Measurements from ENCODE around the gene CYP2B6.
"Not testable (repeated sequence)": the region's sequence is repeated elsewhere in the genome, so short reads cannot be mapped to it uniquely, and the experiment has no call there.

The CYP2B6 gene

DNA sequence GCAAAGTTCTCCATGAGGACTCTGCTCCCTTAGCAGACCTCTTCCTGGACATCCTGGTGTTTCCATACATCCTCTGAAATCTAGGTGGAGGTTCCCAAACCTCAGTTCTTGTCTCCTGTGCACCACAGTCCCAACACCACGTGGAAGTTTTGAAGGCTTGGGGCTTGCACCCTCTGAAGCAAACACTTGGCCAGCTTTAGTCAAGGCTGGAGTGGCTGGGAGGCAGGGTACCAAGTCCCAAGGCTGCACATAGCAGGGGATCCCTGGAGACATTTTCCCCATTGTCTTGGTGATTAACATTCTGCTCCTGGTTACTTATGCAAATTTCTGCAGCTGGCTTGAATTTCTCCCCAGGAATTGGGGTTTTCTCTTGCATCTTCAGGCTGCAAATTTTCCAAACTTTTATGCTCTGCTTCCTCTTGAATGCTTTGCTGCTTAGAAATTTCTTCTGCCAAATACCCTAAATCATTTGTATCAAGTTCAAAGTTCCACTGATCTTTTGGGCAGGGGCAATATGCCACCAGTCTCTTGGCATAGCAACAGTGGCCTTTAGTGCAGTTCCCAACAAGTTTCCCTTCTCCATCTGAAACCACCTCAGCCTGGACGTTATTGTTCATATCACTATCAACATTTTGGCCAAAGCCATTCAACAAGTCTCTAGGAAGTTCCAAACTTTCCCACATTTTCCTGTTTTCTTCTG, 10.2 kb upstream of the CYP2B6 start:
- not testable (repeated sequence) for DNase-seq (ENCODE audit: low read depth in 2 of 3, low spot score in 2 of 3)

GRCh38 chr19:40981591-40981990, 9.5 kb upstream of the CYP2B6 start:
- DNase-seq (ENCODE audit: low read depth in 2 of 3, low spot score in 2 of 3), result no peak

DNA sequence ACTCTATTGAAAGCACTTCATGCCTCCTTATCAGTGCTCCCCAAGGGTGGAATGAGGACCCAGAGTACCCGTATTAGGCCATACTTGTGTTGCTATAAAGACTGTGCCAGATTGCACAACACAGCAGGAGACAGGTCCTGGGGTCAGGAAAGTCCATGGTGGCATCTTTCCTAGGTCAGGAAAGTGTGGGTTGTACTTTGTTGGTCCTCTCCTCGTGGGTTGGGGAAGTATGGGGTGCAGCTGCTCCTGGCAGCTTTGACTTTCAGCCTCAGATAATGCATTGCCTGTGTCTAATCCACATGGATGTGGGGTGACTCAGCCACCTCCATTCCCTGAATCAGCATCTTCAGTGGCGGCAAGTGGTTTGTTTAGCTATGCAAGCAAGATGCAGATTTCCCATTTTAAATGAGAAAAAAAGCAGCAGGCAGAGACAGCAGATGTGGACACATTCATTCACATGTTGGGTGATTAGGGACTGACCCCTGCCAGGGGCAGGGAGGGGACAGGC, 8.4 kb upstream of the CYP2B6 start:
- DNase-seq (ENCODE audit: low read depth in 2 of 3, low spot score in 2 of 3), result no peak

DNA sequence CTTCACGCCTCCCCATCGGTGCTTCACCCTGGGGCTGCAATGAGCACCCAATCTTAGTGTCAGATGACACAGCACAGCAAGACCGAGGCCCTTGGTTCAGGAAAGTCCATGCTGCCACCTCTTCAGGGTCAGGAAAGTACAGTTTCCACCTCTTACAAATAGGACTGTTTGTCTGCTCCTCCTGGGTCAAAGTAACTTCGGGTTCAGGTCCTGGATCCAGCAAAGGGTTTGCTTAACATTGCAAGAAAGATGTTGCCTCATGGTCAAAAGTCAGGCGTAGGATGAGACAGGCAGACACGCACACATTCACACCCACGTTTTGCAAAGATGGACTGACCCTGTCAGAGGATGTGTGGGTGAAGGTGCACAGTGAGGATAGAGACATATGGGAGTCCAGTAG, 1.6 kb upstream of the CYP2B6 start:
- DNase-seq (ENCODE audit: low read depth in 2 of 3, low spot score in 2 of 3), result no peak

DNA sequence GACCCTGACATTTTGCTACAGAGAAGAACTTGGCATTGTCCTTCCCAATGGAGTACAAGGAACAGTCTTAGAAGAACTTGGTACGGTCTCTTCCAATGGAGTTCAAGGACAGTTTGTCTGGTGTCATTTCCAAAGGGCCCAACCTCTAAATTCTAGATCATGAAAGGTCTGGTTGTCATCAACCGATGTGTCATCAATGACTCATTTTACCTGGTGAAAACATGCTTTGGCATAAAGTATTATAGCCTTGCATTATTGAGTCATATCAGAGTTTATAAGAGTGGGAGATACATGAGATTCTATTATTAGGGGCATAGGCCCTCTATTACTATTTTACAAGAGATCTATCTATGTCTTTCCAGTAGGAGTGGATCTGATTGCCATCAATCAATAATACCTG, 4.3 kb downstream of the CYP2B6 start:
- DNase-seq (ENCODE audit: low read depth in 2 of 3, low spot score in 2 of 3), result no peak

DNA sequence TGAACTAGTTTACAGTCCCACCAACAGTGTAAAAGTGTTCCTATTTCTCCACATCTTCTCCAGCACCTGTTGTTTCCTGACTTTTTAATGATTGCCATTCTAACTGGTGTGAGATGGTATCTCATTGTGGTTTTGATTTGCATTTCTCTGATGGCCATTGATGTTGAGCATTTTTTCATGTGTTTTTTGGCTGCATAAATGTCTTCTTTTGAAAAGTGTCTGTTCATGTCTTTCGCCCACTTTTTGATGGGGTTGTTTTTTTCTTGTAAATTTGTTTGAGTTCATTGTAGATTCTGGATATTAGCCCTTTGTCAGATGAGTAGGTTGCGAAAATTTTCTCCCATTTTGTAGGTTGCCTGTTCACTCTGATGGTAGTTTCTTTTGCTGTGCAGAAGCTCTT, 7.9 kb downstream of the CYP2B6 start:
- DNase-seq (ENCODE audit: low read depth in 2 of 3, low spot score in 2 of 3), result not testable (repeated sequence)

DNA sequence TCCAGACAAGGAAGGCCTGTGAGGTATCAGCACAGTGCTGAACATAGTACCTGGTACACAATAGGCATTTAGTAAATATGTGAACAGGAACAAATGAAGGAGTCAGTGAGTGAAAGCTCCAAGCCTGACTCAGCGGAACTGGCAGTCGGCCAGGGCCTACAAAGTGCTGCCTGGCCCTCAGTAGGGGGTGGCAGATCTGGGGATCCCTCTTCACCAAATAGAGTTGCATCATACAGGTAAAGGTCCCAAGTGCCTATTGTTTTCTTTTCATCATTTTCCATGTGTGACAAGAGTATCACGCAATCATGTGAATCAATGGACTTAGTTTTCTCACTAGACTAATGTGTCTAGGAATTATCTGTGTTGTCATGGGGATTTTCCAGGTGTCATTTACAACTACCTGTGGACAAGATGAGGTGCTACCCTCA, 9.2 kb downstream of the CYP2B6 start:
- DNase-seq (ENCODE audit: low read depth in 2 of 3, low spot score in 2 of 3), result no peak

DNA sequence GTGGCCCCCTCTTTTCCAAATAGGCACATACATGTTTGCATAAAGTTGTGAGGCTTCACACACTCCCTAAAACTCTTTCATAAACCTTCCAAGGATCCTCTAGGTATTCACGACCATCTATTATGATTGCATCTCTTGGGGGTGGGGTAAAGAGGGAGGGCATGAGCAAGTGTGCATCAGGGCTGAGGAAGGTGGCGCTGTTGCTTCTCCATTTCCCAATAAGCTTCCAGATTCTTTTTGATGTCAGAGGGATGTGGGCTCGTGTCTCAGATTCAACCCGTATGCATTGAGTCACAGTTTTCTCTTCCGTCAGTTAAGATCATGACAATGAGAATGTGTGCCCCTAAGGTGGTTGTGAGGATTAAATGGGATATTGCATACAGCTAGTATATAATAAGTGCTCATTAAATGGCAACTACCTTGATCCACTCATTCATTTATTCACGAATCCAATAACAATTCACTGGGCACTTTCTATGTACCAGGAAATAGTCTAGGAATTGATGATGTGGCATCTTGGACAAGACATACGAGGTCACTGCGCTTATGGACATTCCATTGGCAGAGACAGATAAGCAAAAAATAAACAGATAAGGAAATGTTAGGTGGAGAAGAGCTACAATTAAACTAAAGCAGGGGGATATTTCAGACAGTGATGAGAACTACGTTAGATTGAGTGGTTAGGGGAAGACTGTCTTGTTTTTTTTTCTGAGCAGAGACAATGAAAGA, 10.3 kb downstream of the CYP2B6 start:
- DNase-seq (ENCODE audit: low read depth in 2 of 3, low spot score in 2 of 3), result no peak

- not testable (repeated sequence) for DNase-seq (ENCODE audit: low read depth in 2 of 3, low spot score in 2 of 3)
Measured at GRCh38 chr19:41003656-41004055, 12.6 kb downstream of the CYP2B6 start.

- DNase-seq (ENCODE audit: low read depth in 2 of 3, low spot score in 2 of 3), result no peak
Measured at GRCh38 chr19:41009700-41010235, 18.7 kb downstream of the CYP2B6 start.

DNA sequence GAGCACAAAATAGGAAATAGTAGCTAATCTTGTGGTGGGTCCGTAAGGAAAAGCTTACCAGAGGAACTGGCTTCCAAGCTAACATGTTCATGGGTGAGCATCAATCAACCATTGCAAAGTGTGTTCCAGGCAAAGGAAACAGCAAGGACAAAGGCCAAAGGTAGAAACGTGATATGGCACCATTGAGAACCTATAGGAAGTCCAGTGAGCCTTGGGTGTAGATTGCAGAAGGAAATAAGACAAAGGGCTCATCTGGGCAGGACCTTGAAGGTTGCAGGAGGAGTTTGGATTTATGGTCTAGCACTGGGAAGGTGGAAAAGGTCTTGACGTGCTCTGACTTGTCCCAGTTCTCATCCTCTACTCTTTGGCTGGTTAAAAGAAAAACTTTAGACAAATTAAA, 22.3 kb downstream of the CYP2B6 start:
- no peak for DNase-seq (ENCODE audit: low read depth in 2 of 3, low spot score in 2 of 3)

GRCh38 chr19:41014643-41015042, 23.6 kb downstream of the CYP2B6 start:
- DNase-seq (ENCODE audit: low read depth in 2 of 3, low spot score in 2 of 3), result no peak

GRCh38 chr19:41016488-41017071, 25.5 kb downstream of the CYP2B6 start:
- no peak for DNase-seq (ENCODE audit: low read depth in 2 of 3, low spot score in 2 of 3)

DNA sequence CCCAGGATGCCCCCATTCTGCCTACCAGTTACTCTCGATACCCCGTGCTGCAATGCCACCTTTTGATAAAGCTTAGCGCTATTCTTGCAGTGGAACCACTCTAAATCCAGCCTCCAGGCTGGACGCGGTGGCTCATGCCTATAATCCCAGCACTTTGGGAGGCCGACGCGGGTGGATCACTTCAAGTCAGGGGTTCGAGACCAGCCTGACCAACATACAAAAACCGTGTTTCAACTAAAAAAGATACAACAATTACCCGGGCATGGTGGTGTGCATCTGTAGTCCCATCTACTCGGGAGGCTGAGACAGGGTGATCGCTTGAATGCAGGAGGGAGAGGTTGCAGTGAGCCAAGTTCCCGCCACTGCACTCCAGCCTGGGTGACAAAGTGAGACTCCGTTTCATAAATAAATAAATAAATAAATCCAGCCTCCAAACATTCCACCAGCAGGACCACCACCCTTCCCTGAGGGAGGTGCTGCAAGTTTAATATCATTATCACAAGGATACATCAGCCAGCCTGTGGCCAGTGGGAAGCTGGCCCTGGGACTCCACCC, 27.7 kb downstream of the CYP2B6 start:
- DNase-seq (ENCODE audit: low read depth in 2 of 3, low spot score in 2 of 3), result no peak

- no peak for DNase-seq (ENCODE audit: low read depth in 2 of 3, low spot score in 2 of 3)
Measured at GRCh38 chr19:41019346-41019745, 28.3 kb downstream of the CYP2B6 start.

DNA sequence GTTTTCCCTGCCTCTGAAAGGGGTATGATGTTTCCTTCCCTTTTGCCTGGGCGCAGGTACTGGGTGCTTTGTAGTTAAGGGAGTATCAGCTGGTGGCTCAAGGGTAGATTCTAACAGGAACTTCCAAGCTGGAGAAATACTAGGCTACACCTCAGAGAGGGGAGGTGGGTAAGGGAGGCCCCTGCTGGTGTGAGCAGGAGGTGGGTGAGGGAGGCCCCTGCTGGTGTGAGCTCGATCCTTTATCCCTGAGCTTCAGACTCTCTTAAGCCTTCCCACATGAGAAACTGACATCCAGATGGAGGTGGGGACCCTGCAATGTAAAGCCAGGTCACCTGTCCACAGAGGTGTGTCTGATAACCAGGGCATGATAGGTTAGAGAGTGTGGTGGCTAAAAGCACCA, 32.1 kb downstream of the CYP2B6 start:
- no peak for DNase-seq (ENCODE audit: low read depth in 2 of 3, low spot score in 2 of 3)

- DNase-seq (ENCODE audit: low read depth in 2 of 3, low spot score in 2 of 3), result no peak
Measured at GRCh38 chr19:41025411-41025810, 34.3 kb downstream of the CYP2B6 start.

GRCh38 chr19:41025871-41026270, 34.8 kb downstream of the CYP2B6 start:
- DNase-seq (ENCODE audit: low read depth in 2 of 3, low spot score in 2 of 3), result no peak

DNA sequence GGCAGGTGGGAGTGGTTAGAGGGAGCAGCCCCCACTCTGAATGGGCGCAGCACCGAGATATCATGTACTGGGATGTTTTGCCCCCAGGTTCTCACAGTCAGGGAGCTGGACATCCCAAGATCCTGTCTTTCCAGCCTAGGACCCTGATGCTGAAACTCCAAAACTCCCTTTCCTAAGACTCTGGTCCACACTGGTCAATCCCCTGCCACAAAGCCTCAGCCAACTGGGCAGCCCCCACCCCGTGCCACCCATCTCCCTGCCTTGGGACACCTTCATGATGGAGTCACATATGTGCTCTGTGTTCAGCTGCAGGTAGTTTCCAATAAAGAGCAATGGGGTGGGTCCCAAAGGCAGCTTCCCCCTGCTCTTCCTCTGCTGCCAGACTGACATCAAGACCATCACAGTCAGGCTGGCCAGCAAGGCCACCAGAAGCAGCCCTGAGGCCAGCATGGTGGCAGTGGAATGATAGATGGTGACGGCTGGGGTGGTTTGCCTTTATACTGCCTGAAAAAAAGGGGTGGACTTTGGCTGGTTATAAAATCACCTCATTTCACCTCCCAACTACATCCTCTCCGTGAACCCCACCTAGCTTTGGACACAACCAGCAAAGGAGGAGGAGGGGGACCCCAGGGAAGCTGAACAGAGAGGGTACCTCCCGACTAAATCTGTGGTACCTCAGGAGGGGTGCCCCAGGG, 36.3 kb downstream of the CYP2B6 start:
- no peak for DNase-seq (ENCODE audit: low read depth in 2 of 3, low spot score in 2 of 3)

DNA sequence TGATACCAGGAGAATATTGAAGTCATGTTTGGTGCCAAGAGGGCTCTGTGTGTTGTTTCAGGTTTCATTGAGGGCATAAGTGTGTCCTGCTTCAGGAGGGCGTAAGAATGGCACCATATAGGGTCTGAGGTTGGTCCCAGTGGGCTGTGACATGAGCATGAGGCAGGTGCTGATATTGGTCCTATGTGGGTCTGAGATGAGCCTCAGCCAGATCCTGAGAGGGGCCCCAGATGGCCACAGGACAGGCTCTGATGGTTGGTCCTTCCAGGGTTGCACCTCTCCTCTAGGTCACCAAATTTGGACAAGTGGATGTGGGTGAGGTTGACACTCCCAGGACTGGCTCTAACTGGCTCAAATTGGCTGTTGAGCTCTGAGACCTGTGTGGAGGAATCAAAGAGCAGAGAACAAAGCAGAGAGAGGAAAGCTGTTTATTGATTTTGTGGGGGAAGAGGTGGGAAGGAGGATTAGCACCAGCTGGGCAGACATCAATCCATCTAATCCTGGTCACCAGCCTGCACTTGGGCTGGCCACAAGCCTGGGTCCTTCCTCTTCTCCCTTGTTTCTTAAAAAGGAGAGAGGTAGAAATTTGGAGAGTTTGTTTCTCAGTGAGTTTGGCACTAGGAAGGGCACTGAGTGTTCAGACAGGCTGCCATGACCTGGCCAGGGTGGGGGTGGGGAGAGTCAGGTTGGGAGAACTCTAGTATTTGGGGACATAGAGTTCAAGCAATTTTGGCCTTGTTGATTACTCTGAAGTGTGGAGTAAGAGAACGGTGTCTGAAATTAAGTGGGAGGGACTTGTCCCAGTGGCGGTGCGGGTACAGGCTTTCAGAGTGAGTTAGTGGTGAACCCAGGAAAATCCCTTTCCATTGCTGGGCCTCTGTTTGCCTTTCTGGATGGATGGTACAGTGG, 38.7 kb downstream of the CYP2B6 start:
- DNase-seq (ENCODE audit: low read depth in 2 of 3, low spot score in 2 of 3), result no peak

Measured in activated CD8-positive, alpha-beta memory T cell treated with anti-CD3 and anti-CD28 coated beads for 48 hours (primary cell).